HG02970 (cell line): Measurements from ENCODE around the gene GRN.
A peak's percentile ranks its signal among the peaks of the same experiment; 100 is the strongest.
"Not testable (repeated sequence)": the region's sequence is repeated elsewhere in the genome, so short reads cannot be mapped to it uniquely, and the experiment has no call there.

Experiments
- ATAC-seq: cut with Tn5 transposase; IDR thresholded peaks from one replicate; pipeline ENCODE4 v1.9.1; 2021; ENCODE audit warnings: mild to moderate bottlenecking, moderate library complexity, moderate number of reproducible peaks; ENCODE audit not compliant: unreplicated experiment, low FRiP score

The GRN gene

GRCh38 chr17:44321246-44322120 lies 23.6 kb upstream of the GRN start:
- no peak for ATAC-seq

- no peak for ATAC-seq
These were observed 22.7 kb upstream of the GRN start for GRCh38 chr17:44322236-44322895.

- ATAC-seq, result no peak
These were observed 21.6 kb upstream of the GRN start for GRCh38 chr17:44323359-44324091.

- ATAC-seq, result peak; percentile 4
These were observed 21.0 kb upstream of the GRN start for GRCh38 chr17:44324092-44324570.

GRCh38 chr17:44324571-44325275 lies 20.4 kb upstream of the GRN start, which contains the start of gene SLC25A39:
SLC25A39 (minus strand) TSS chr17:44324823; CDS start chr17:44323562, 1,261 bp downstream.
- peak; percentile 67 for ATAC-seq

- ATAC-seq, result peak; percentile 34
These were observed 18.1 kb upstream of the GRN start for GRCh38 chr17:44326861-44327444.

GRCh38 chr17:44327715-44328449 lies 17.2 kb upstream of the GRN start:
- no peak for ATAC-seq

GRCh38 chr17:44329516-44329915 lies 15.6 kb upstream of the GRN start:
- not testable (repeated sequence) for ATAC-seq

GRCh38 chr17:44330263-44330662 lies 14.8 kb upstream of the GRN start:
- not testable (repeated sequence) for ATAC-seq

GRCh38 chr17:44331249-44331760 lies 13.8 kb upstream of the GRN start:
- no peak for ATAC-seq

GRCh38 chr17:44333371-44333770 lies 11.7 kb upstream of the GRN start:
- no peak for ATAC-seq

GRCh38 chr17:44334315-44334714 lies 10.8 kb upstream of the GRN start:
- no peak for ATAC-seq

- ATAC-seq, result no peak
These were observed 10.4 kb upstream of the GRN start for GRCh38 chr17:44334727-44335126.

- no peak for ATAC-seq
These were observed 9.5 kb upstream of the GRN start for GRCh38 chr17:44335564-44335963.

- ATAC-seq, result no peak
These were observed 9.1 kb upstream of the GRN start for GRCh38 chr17:44335968-44336367.

GRCh38 chr17:44338702-44339101 lies 6.4 kb upstream of the GRN start:
- no peak for ATAC-seq

GRCh38 chr17:44340553-44340952 lies 4.5 kb upstream of the GRN start:
- not testable (repeated sequence) for ATAC-seq

- ATAC-seq, result no peak
These were observed 1.4 kb upstream of the GRN start for GRCh38 chr17:44343510-44344209.
